TTC549 (cell line): Measurements from ENCODE around the gene AQP11.
"Not testable (repeated sequence)": the region's sequence is repeated elsewhere in the genome, so short reads cannot be mapped to it uniquely, and the experiment has no call there.

ENCODE experiments used
- FAIRE-seq: peaks from 2 replicates; lab custom pipeline; 2012; peaks lifted over from hg19 to GRCh38; lab: Jason Lieb, UNC

The AQP11 gene, protein sequence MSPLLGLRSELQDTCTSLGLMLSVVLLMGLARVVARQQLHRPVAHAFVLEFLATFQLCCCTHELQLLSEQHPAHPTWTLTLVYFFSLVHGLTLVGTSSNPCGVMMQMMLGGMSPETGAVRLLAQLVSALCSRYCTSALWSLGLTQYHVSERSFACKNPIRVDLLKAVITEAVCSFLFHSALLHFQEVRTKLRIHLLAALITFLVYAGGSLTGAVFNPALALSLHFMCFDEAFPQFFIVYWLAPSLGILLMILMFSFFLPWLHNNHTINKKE

DNA sequence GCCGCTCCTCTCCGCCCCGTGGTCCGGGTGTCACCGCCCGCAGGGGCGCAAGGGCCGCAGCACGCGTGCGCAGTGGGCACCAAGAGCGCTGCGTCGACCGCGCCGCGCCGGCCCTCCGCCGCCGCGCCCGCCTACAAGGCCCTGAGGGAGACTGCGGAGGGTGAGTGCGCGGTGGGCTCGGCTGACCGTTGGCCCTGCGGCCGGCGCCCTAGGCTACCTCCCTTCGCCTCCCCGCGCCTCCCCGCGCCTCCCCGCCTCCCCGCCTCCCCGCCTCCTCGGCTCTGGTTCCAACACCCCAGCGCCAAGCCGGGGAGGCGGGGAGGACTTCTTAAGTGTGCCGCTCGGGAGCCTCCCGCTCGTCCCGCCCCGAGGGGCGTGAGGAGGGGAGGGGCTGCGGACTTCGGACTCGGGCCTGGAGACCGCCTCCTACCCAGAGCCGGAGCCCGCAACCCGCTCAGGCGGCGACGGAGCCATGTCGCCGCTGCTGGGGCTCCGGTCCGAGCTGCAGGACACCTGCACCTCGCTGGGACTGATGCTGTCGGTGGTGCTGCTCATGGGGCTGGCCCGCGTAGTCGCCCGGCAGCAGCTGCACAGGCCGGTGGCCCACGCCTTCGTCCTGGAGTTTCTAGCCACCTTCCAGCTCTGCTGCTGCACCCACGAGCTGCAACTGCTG is at the start of gene AQP11:
Gene AQP11, plus strand, starts transcription at position 433 of the 673 bp plus-strand sequence. Its CDS starts 40 bp downstream, at position 473.
- FAIRE-seq, result no peak

DNA sequence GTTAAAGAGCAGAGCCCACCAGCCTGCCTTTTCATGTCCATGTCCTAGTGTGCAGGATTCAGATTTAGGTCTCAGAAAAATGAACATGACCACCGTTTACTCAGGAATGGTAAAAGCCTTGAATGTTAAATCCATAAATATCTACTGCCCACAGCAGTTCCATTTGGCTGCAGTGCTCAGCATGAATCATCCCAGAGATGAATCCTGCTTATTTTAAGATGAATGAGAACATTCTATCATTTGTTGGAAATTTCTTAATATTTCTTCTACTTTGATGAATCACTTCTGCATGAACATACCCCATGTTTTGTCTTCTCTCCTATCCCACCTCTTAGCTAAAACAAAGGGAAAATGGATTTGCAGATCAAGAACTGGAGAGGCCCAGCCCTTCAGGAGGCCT is 47.5 kb upstream of the AQP11 start:
- no peak for FAIRE-seq

DNA sequence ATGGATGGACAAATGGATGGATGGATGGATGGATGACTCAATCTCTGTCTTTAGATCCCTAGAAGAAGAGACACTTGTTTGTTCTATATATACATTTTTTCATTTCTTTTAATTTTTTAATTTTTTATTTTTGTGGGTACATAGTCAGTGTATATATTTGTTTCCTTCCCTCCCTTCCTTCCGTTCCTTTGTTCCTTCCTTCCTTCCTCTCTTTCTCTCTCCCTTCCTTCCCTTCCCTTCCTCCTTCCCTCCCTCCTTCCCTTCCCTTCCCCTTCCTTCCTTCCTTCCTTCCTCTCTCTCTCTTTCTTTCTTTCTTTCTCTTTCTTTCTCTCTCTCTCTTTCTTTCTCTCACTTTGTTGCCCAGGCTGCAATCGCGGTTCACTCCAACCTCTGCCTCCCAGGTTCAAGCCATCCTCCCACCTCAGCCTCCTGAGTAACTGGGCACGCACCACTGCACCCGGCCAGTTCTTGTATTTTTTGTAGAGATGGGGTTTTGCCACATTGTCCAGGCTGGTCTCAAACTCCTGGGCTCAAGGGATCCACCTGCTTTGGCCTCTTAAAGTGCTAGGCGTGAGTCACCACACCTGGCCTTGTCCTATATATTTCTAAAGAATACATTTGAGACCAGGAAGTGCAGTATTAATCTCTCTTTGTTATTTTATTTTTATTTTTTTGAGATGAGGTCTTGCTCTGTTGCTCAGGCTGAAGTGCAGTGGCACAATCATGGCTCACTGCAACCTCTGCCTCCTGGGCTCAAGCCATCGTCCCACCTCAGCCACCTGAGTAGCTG is 42.5 kb upstream of the AQP11 start:
- no peak for FAIRE-seq

DNA sequence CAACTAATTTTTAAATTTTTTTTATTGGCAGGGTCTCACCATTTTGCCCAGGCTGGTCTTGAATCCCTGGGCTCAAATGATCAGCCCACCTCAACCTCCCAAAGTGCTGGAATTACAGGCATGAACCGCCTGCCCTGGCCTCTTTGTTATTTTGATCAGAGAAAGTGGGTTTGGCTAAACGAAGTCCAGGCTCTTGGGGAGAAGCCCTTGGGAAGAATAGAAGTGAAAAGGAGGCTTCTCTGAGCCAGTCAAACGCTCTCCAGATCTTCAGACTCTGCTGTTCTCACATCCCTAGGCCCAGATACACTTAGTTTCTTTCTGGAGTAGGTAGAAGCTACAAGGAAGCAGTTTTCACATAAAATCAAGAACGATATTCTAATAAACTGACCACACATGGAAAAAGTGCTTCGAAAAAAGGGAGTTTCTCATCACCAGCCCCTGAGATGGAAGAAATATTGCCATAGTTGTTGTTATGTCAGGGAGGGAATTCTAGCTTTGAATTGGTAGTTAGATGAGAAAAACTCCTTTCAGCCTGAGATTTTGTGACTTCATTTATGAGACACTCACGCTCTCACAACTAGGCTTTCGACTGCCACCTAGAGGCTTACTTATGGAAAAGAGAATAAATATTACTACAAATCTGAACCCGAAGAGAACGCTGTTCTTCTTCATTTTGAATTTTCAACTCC is 41.7 kb upstream of the AQP11 start:
- FAIRE-seq, result peak; percentile 52

DNA sequence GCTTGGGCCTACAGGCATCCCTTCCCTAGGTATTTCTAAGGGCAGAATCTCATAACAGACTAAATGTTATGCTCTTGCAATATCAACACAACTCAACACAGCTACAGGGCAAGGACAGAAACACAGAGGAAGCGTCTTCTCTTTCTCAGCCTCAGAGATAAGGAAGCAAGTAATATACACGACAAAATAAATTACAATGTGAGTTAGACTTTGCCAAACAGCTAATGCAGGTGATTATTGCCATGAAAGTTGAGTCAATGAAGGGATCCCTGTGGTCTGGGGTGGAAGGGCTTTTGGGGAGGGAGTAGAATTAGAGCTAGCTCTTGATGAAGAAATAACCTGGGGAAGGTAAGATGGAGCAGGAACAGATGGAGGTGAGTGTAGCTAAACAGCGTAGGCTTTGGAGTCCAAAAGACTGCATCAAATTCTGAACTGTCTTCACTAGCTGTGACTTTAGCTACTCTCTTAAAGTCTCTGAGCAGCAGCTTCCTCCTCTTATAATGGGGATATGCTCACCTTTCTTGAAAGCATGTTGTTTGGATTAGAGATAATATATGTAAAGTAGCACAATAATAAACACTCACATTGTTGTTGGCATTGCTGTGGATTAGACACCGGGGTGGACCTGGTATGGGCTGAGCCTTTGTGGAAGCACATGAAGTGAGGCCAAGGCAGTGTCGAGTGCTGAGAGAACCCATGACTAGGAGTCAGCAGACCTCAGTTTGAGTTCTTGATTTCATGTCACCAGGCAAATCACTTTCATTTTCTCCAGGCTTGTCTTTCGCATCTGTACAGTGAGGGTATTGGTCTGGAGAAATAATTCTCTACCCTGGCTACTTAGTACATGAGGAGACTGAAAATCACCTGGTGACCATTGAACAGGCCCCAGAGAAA is 41.0 kb upstream of the AQP11 start:
- FAIRE-seq, result no peak

DNA sequence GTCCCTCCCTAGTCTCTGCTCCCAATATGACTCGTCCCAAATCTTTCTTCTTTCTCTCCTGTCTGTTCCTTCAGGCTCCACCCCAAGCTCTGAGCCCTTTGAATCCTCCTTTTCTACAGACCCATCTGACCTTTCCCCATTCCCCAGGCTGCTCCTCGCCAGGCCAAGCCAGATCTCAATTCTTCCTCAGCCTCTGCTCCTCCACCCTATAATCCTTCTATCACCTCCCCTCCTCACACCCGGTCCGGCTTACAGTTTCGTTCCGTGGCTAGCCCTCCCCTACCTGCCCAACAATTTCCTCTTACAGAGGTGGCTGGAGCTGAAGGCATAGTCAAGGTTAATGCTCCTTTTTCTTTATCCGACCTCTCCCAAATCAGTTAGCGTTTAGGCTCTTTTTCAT is 38.3 kb upstream of the AQP11 start:
- not testable (repeated sequence) for FAIRE-seq

DNA sequence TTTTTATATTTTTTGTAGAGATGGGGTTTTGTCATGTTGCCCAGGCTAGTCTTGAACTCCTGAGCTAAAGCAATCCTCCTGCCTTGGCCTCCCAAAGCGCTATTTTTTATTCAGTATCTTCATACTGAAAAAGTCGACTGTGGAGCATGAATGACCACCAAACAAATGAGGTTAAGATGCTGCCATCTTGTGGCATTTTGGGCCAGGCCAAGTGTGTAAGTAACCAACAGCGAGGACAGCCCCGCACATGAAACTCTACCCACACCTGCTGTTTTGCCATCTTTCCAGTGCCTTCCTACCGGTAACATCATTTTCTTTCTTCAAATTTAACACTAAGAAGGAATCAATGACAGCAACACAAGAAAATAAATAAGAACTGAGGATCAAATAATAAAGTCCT is 32.2 kb upstream of the AQP11 start:
- no peak for FAIRE-seq

DNA sequence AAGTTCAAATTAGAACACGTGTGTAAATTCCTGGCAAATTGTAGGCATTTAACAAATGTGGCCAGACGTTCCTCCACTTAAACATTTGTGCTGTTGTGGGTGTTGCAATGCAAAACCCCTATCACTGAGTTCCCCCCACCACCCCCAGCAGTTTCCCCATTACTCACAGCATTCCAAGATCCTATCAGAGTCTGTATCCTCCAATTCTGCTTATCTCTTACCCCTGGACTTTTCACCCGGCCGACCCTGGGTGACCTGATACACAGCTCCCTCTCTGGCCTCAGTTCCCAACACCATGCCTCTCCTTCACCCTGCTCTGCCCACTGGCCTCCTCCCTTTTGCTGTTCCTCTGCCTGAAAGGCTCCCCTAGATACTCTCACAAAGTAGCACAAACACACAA is 31.4 kb upstream of the AQP11 start:
- no peak for FAIRE-seq

DNA sequence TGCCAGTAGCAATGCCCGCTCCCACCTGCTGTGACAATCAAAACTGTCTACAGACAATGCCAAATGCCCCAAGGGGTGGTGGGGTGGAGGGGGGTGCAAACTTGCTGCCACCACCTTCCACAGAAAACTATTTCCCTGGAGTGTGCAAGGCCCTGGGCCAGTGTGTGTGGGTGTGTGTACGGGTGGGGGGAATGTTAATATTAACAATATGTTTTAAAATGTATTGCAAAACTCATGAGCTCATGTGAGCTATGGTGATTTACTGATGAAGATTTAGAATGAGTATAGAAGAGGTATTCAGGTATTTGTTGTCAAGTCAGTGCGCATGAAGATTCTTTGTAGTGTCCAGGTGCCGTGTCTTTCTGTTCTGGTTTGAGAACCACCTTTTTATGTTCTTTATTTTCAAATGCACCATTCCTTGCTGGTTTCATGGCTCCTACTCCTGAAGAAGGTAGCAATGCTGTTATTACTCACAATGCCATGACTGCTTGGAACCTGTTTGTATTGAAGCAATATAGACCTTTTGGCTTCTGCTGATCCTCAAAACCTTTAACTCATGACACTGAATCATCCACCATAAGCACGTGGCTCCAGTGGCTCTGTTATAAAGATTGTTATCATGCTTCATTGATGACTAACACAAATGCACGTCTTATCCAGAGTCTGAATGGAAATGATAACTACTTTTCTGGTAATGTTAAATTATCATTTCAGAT is 29.9 kb upstream of the AQP11 start:
- FAIRE-seq, result no peak

DNA sequence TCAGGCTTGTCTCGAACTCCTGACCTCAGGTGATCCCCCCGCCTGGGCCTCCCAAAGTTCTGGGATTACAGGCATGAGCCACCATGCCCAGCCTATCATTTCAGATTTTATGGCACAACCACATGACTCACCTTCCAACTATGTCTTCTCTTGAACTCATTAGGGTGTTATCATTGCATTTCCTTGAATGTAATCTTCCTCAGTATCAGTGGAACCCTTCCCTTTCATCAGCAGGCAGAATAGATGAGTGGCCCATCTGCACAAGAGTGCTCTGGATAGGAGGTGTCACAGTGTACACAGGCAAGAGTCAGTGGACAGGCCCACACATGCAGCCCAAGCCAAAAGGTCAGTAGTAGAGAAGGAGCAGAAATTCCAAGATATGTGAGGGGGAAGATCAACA is 29.1 kb upstream of the AQP11 start:
- FAIRE-seq, result no peak

DNA sequence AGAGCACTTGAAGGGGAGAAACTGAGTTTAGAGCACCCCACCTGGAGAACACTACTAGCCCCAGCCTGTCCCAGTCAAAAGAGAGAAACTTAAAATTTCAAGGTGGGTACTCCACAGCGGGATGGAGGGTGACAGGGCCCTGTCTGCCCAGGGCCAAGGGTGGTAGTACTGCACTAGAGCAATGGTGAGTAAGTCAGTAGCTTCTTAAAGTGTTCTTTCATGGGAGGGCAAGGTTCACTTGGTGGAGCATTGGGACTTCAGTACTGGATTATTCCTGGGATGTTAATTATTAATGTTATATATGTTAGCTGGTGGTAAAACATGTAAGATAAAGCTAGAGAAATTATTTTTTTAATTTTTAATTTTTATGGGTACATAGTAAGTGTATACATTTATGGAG is 28.5 kb upstream of the AQP11 start:
- no peak for FAIRE-seq

DNA sequence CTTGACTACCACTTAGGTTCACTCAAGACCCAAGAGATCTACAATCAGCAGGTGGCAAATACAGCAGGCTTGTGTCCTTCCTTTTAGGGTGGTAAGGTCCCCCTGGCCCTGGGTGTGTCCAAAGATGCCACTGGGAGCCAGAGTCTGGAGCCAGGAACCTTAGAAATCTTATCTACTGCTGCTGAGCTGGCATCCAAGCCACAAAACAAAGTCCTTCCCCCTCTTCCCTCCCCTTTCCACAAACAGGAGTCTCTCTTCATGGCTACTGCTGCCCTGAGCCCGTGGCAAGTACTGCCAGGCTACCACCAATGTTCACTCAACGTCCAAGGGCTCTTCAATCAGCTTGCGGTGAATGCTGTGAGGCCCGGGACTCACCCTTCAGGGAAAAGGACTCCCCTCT is 21.4 kb upstream of the AQP11 start:
- no peak for FAIRE-seq

DNA sequence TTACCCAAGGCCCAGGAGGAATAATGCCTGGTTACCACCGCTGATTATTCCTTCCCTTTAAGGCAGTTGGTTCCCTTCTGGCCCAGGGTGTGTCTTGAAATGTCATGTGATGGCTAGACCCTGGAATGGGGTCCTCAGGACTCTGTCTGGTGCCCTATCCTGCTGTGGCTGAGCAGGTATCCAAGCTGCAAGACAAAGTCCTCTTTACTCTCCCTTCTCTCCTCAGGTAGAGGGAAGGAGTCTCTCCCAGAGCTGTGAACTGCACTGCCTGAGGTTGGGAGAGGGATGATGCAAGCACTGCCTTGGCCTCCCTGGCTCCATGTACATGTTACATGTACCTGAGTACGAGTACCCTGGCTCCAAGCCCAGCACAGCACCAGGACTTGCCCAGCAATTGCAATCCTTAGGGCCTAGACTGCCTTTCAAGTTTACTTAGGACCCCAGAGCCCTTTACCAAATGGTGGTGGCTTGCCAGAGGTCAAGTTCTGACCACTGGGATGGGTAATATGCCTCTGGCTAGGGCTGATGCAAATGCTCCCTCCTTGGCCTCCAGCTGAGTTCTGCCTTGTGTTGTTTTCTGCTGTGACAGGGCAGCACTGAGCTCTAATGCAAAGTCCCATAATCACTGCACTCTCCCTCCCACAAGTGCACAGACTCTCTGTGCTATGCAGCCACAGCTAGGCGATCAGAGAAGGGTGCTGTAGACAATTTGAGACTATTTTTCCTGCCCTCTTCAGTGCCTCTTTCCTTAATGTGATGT is 20.7 kb upstream of the AQP11 start:
- FAIRE-seq, result no peak

DNA sequence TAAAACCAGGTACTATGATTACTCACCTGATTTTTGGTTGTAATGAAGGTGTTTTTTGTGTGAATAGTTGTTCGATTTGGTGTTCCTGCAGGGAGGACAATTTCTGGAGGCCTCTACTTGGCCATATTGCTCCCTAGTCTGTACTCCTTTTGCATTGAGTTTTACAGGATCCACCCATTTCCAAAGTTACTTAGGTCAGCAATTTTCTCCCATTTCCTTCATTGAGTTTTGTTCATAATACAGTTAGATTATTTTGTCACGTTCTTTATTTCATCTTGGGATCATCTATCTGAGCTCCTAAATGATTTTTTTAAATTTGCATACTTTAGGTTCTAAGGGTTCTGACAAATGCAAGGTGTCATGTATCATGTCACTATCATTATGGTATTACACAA is 20.1 kb upstream of the AQP11 start:
- FAIRE-seq, result no peak

DNA sequence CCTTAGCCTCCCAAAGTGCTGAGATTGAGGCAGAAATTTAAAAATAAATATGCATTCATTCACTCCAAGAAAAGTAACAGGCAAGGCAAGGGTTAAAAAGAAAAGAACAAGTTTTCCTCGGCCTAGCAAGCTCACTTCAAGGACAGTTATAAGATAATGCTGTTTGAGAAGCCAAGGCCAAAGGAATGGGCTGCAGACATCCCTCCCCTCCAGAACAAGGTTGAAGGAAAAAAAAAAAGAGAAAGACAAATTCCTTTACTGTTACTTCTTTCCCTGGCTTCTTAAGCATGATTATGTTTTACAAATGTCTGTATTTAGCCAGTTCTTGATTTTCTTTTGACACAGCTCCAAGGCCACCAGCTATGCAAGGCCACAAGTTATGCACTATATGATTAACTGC is 18.9 kb upstream of the AQP11 start:
- not testable (repeated sequence) for FAIRE-seq

DNA sequence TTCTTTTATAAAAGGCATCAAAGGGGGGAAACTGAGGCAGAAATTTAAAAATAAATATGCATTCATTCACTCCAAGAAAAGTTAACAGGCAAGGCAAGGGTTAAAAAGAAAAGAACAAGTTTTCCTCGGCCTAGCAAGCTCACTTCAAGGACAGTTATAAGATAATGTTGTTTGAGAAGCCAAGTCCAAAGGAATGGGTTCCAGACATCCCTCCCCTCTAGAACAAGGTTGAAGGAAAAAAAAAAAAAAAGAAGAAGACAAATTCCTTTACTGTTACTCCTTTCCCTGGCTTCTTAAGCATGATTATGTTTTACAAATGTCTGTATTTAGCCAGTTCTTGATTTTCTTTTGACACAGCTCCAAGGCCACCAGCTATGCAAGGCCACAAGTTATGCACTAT is 14.3 kb upstream of the AQP11 start:
- not testable (repeated sequence) for FAIRE-seq

DNA sequence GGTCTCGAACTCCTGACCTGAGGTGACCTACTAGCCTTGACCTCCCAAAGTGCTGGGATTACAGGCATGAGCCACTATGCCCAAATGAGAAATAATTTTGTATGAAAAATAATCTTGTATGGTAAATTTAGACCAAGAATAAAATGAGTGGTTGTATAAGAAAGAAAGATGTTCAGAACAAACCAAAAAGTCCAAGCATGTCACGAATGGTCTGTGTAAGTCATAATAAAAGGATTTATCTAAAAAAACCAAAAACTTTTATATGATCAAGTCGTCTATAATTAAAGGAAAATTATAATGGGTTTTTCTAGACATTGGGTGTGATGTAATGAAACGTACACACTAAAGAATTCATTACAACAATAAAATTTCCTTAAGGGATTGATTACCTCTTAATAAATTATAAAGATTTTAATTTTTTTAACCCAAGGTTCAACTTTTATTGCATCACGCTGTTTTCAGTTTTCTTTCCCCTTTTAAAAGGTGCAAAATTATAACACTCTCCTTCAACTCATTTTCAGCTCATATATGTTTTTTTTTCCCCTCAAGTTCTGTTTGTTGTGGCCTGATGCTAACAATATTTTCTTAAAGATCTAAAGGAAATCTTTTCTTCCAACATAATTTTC is 8.9 kb upstream of the AQP11 start:
- peak; percentile 60 for FAIRE-seq

DNA sequence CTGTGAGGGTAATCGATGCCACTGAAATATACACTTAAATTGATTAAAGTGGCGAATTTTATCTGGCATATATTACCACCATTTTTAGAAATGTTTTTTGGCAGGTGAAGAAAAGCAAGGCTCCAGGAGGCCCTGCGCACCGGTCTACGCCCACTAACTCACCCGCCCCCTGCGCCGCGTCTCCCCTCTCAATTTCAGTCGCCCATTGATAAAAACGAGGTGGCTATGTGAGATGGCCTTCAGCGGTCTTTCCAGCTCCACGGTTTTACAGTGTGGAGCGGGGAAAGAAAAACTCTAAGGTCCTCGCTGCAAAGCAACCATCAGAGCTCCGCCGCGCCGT is 602 bp upstream of the AQP11 start:
- FAIRE-seq, result no peak

DNA sequence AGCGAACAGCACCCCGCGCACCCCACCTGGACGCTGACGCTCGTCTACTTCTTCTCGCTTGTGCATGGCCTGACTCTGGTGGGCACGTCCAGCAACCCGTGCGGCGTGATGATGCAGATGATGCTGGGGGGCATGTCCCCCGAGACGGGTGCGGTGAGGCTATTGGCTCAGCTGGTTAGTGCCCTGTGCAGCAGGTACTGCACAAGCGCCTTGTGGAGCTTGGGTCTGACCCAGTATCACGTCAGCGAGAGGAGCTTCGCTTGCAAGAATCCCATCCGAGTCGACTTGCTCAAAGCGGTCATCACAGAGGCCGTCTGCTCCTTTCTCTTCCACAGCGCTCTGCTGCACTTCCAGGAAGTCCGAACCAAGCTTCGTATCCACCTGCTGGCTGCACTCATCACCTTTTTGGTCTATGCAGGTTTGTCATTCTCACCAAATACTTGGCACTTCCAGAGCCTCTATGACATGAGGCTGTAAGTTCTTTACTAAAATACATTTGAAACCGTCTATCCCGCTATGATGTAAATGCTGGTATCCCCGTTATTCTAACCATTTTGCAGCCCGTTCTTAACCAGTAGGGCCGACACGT is 535 bp downstream of the AQP11 start:
- FAIRE-seq, result no peak

DNA sequence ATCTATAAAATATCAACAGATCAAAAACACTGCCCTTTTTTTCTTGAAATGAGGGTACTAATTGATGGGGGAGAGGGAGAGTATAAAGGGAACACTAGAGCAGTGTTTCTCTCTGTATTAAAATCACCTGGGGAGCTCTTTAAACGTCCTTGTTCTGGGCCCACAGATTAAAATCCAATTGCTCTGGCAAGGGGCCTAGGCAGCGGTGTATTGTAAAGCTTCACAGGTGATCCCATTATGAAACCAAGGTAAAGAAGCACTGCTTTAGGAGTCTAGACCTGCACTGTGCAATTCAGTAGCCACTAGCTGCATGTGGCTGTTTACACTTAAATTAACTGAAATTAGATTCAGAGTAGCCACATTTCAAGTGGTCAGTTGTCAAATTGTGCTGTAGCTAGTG is 3.0 kb downstream of the AQP11 start:
- no peak for FAIRE-seq
